Neural progenitor cell (in vitro differentiated cells): Measurements from ENCODE around the gene PEX14.

ENCODE experiments used
- CTCF ChIP-seq: fragments of 200-600 bp; sonication (generic); IDR thresholded peaks from 2 replicates; pipeline ENCODE4 v1.5.1; 2017; ENCODE audit warnings: antibody characterized with exemption, mild to moderate bottlenecking
- EZH2 ChIP-seq: fragments of 200-600 bp; sonication (generic); IDR thresholded peaks from 2 replicates; pipeline ENCODE4 v1.6.1; 2017; ENCODE audit warnings: antibody characterized with exemption, mild to moderate bottlenecking, moderate library complexity

GRCh38 chr1:10613340-10613739 is 138.6 kb downstream of the PEX14 start:
- TF ChIP-seq EZH2 (no peak), CTCF (no peak)
